ENCODE results near the gene ST8SIA1.

GRCh38 chr12:22304341-22304740 lies 30.2 kb downstream of the ST8SIA1 start:
- TF ChIP-seq POLR2A (IDR thresholded peaks at IDR 0.05) (no peak), CTCF (IDR thresholded peaks at IDR 0.05) (no peak)

Data from lower leg skin (tissue), 3 donors.